8988T (cell line): ENCODE results near the gene BRD9.
"Not testable (repeated sequence)": the region's sequence is repeated elsewhere in the genome, so short reads cannot be mapped to it uniquely, and the experiment has no call there.

Source experiments
- DNase-seq: peaks from one replicate; pipeline ENCODE4 v3.0.0; 2011

The BRD9 gene

GRCh38 chr5:856531-857425, 35.8 kb downstream of the BRD9 start:
- no peak for DNase-seq

GRCh38 chr5:855771-856530, 36.6 kb downstream of the BRD9 start:
- DNase-seq = no peak

DNA sequence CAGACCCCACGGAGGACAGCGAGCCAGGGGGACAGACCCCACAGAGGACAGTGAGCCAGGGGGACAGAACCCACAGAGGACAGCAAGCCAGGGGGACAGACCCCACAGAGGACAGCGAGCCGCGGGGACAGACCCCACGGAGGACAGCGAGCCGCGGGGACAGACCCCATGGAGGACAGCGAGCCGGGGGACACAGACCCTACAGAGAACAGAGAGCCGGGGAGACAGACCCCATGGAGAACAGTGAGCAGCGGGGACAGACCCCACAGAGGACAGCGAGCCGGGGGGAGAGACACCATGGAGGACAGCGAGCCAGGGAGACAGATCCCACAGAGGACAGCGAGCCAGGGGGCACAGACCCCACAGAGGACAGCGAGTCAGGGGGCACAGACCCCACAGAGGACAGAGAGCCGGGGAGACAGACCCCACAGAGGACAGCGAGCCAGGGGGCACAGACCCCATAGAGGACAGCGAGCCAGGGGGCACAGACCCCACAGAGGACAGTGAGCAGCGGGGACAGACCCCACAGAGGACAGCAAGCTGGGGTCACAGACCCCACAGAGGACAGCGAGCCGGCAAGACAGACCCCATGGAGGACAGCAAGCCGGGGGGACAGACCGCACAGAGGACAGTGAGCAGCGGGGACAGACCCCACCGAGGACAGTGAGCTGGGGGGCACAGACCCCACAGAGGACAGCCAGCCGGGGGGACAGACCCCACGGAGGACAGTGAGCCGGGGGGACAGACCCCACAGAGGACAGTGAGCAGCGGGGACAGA, 37.4 kb downstream of the BRD9 start:
- no peak for DNase-seq

- DNase-seq = no peak
Observed at GRCh38 chr5:854217-854616, 38.4 kb downstream of the BRD9 start.

DNA sequence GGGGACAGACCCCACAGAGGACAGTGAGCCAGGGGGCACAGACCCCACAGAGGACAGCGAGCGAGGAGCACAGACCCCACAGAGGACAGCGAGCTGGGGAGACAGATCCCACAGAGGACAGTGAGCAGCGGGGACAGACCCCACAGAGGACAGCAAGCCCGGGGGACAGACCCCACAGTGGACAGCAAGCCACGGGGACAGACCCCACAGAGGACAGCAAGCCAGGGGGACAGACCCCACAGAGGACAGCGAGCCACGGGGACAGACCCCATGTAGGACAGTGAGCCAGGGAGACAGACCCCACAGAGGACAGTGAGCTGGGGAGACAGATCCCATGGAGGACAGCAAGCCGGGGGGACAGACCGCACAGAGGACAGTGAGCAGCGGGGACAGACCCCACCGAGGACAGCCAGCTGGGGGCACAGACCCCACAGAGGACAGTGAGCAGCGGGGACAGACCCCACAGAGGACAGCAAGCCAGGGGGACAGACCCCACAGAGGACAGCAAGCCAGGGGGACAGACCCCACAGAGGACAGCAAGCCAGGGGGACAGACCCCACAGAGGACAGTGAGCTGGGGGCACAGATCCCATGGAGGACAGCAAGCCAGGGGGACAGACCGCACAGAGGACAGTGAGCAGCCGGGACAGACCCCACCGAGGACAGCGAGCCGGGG, 39.0 kb downstream of the BRD9 start:
- not testable (repeated sequence) for DNase-seq

GRCh38 chr5:852431-853401, 39.9 kb downstream of the BRD9 start:
- no peak for DNase-seq

DNA sequence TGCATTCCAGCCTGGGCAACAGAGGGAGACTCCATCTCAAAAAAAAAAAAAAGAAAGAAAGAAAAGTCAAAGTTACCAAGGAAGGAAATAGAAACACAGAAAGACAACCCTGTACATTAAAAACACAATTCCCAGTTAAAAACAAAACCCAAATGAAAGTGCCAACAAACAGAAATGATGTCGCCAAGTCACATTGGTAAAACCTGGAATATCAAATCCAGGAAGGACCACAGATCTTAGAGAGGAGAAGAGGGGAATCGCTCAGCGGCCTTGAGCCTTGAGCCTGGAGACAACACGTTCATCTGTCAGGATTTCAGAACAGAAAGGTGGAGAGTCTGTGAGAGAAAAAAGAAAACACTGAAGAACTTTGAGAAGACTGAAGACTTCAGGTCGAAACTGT, 40.6 kb downstream of the BRD9 start:
- DNase-seq = no peak

DNA sequence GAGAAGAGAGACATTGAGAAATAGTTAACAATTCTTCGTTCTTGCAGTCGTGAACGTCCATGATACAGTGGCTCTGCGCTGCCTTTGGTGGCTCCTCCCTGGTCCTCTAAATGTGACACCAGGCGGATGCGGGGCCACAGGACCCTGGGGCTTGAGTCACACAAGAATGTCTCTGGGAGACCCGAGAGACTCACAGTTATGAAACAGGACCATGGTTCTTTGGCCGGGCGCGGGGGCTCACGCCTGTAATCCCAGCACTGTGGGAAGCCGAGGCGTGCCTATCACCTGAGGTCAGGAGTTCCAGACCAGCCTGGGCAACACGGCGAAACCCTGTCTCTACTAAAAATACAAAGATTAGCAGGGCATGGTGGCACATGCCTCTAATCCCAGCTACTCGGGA, 41.0 kb downstream of the BRD9 start:
- no peak for DNase-seq

GRCh38 chr5:851076-851475, 41.5 kb downstream of the BRD9 start:
- DNase-seq = no peak

- no peak for DNase-seq
Observed at GRCh38 chr5:850511-851006, 42.0 kb downstream of the BRD9 start, which contains the start of gene ZDHHC11. TSS of gene ZDHHC11 (minus strand) at chr5:850986. CDS start at chr5:850602, 384 bp downstream.

GRCh38 chr5:849651-850301, 42.8 kb downstream of the BRD9 start:
- DNase-seq = no peak

- no peak for DNase-seq
Observed at GRCh38 chr5:848671-849111, 43.9 kb downstream of the BRD9 start.

DNA sequence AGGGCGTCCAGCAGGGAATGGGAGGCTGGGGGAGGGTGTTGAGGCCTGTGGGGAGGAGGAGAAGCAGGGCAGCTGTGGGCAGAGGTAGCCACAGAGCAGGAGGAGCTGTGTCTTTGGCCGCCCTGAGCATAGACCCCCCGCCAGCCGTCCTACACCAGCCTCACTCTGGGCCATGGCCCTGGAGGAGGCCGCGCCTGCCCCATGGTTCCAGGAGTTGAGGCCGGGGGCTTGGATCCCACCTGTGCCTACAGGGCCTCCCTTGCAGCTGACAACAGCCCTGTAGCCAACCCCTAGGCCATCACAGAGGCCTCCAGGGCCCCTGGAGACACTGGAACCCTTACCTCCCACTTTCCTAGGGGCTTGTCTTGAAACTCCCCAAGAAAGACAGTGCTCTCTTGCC, 44.9 kb downstream of the BRD9 start:
- not testable (repeated sequence) for DNase-seq

GRCh38 chr5:847212-847611, 45.4 kb downstream of the BRD9 start:
- not testable (repeated sequence) for DNase-seq

- DNase-seq = not testable (repeated sequence)
Observed at GRCh38 chr5:846602-847091, 46.0 kb downstream of the BRD9 start.

- not testable (repeated sequence) for DNase-seq
Observed at GRCh38 chr5:845676-846601, 46.7 kb downstream of the BRD9 start.

GRCh38 chr5:845031-845675, 47.4 kb downstream of the BRD9 start:
- DNase-seq = not testable (repeated sequence)

- DNase-seq = not testable (repeated sequence)
Observed at GRCh38 chr5:844426-844825, 48.2 kb downstream of the BRD9 start.

- not testable (repeated sequence) for DNase-seq
Observed at GRCh38 chr5:843926-844325, 48.7 kb downstream of the BRD9 start.
